Psoas muscle (tissue), 8 donors: Measurements from ENCODE around the gene C11orf21. TPM values are rescaled to one million over a fixed set of nuclear protein-coding genes. Genes with fewer than 3 reads are reported as not detected.

Source experiments
- ATAC-seq, 4 donors: fragments of 200-7000 bp; cut with Tn5 transposase; one replicate each; pipeline ENCODE4 v1.9.1; 2020; ENCODE audit warnings: moderate library complexity in 3 of 4, mild to moderate bottlenecking in 2 of 4
- DNase-seq, 2 donors: peaks; one replicate each; pipeline ENCODE4 v3.0.0-alpha.2; 2020
- H3K27ac ChIP-seq: fragments of 200-600 bp; one replicate; pipeline ENCODE4 v1.8.0; 2022
- H3K27me3 ChIP-seq, 3 donors: fragments of 200-600 bp in 1 of 3; one replicate each; pipeline versions ENCODE4 v1.6.1 to v1.8.0; 2013 to 2022; ENCODE audit warnings: low read length in 2 of 3, mild to moderate bottlenecking in 2 of 3, moderate library complexity in 1 of 3; ENCODE audit not compliant: insufficient read depth in 3 of 3
- H3K36me3 ChIP-seq, 2 donors: fragments of 200-600 bp in 1 of 2; one replicate each; pipeline versions ENCODE4 v1.6.1 to v1.8.0; 2013 to 2022; ENCODE audit warnings: low read depth in 1 of 2, mild to moderate bottlenecking in 1 of 2, moderate library complexity in 1 of 2; ENCODE audit not compliant: insufficient read depth in 1 of 2
- H3K4me1 ChIP-seq: fragments of 200-600 bp; one replicate; pipeline ENCODE4 v1.8.0; 2022
- H3K4me3 ChIP-seq: fragments of 200-600 bp; one replicate; pipeline ENCODE4 v1.8.0; 2022; ENCODE audit warnings: mild to moderate bottlenecking
- H3K9me3 ChIP-seq: fragments of 200-600 bp; one replicate; pipeline ENCODE4 v1.8.0; 2022
- WGBS, 3 donors: extraction: QIAGEN DNeasy Blood & Tissue Kit; methylation state at CpG; one replicate each; pipeline versions ENCODE4 v1.1.6 to v1.1.7; 2013; 5-methylcytosine and 5-hydroxymethylcytosine counted together
- intact Hi-C, 2 donors: fragments of 100-400 bp; cut with DNase I; formaldehyde crosslinking; loops; one replicate each; pipeline versions ENCODE4 v1.11.0 to v1.14.2; 2022
- polyA plus RNA-seq, 3 donors: library from polyadenylated mRNA; stranded (reverse); fragments of 200-250 nt; gene quantifications; one replicate each; pipeline ENCODE4 v1.2.3, GENCODE V29; 2013
- total RNA-seq, 4 donors: library from RNA; stranded (reverse); fragmentation: NEBNext Ultra II Directional in 2 of 4; extraction: Animal tissue kit (Norgen Biotek cat#: 25700) in 2 of 4; gene quantifications; one replicate each; pipeline versions ENCODE4 v1.2.1 to v1.2.4, GENCODE V29; 2021 to 2023
- TF ChIP-seq, protein P1 (sequence below): fragments of 200-600 bp; IDR thresholded peaks from one replicate; pipeline ENCODE4 v1.8.0; 2022; ENCODE audit warnings: antibody characterized with exemption
- donor health status: healthy with polysubstance abuse.
- donor health status: DM: no; HTN: no; CAD: no; lungs with moderate emphysema.
- donor health status: Bipolar disorder and iron deficiency.
- donor health status: healthy.
- donor health status: DM: yes; HTN: yes; CAD: no.
- donor health status: DM: no; HTN: no; CAD: no.
- donor health status: DM: no; HTN: no; CAD: no.
- donor health status: DM: yes; HTN: yes; CAD: no.

C11orf21 gene
- total and polyA plus RNA-seq, 7 donors, result 0.04 to 0.40 (median 0.20) TPM; not detected in 1

DNA sequence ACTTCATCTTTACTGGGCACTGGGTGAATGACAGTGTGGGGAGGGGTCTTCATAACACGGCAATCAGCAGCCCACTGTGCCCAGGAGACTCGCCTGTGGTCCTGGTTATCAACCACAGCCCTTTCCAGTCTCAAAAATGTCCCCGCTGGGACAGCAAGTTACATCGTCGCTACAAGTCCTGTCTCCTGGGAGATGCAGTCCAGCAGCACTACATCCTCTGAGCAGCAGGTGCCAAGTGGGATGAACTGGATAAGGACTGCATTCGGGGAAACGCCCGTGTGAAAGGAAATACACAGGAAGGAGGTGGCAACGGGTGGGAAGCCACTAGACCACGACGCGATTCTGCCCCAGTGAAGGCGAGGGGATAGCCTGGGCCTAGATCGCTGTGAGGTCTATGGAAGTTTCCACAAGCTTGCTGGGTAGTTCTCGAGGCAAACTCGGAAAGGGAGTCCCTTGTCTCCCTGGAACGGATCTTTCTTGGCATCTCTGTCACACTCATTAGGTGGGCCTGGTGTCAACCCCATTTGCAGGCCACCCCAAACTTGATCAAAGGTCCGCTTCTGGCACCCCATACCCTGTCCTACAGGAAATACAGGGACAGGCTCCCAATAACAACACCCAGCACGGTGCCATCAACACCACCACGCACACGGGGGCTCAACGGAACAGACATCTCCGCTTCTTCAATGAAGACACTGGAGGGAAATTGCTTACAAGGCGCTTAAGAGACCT, 35.7 kb downstream of the C11orf21 start:
- peak in 1 of 2 donors; percentile 23 for DNase-seq
- no peak for ATAC-seq
- 65 to 70% (median 66%) methylated on average over 24 of the region's 24 CpGs for WGBS, 3 donors

DNA sequence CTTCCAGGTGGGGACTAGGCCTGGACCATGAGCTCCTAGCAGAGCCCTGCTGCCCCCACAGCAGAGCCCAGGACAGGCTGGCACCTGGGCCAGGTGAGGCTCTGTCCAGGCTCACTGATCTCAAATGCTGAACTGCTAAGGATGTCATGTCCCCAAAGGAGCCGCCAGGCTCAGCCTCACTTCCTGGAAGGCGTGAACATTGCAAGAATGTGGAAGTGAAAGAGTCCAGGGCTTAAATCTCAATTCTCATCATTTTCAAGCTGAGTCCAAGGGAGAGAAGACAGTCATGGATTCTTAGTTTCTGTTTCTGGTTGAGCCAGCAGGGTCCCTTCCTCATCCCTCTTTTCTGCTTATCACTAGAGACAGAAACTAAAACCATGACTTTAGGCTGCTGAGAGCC, 36.3 kb downstream of the C11orf21 start:
- TF ChIP-seq, protein P1, sequence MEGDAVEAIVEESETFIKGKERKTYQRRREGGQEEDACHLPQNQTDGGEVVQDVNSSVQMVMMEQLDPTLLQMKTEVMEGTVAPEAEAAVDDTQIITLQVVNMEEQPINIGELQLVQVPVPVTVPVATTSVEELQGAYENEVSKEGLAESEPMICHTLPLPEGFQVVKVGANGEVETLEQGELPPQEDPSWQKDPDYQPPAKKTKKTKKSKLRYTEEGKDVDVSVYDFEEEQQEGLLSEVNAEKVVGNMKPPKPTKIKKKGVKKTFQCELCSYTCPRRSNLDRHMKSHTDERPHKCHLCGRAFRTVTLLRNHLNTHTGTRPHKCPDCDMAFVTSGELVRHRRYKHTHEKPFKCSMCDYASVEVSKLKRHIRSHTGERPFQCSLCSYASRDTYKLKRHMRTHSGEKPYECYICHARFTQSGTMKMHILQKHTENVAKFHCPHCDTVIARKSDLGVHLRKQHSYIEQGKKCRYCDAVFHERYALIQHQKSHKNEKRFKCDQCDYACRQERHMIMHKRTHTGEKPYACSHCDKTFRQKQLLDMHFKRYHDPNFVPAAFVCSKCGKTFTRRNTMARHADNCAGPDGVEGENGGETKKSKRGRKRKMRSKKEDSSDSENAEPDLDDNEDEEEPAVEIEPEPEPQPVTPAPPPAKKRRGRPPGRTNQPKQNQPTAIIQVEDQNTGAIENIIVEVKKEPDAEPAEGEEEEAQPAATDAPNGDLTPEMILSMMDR, result no peak
- intact Hi-C loops, result no loop called here
- H3K9me3 ChIP-seq, result no peaks in the 10 kb centered on the region
- DNase-seq, result peak in 1 of 2 donors; percentile 54
- H3K4me1 ChIP-seq, result peaks cover 3% of the 10 kb centered on the region
- ATAC-seq, result no peak
- H3K36me3 ChIP-seq, result no peaks in the 10 kb centered on the region
- H3K4me3 ChIP-seq, result no peak overlapping the region
- WGBS, 3 donors, result 45 to 58% (median 45%) methylated on average over 2 of the region's 2 CpGs
- peaks cover 0 to 75% (median 22%) of the 10 kb centered on the region in 3 donors for H3K27me3 ChIP-seq
- H3K27ac ChIP-seq, result no peak overlapping the region

More for the DNA sequence above, 35.7 kb downstream of the C11orf21 start:
- intact Hi-C loops, result no loop called here
- H3K9me3 ChIP-seq, result no peaks in the 10 kb centered on the region
- H3K36me3 ChIP-seq, result no peaks in the 10 kb centered on the region
- no peak overlapping the region for H3K27ac ChIP-seq
- H3K4me1 ChIP-seq, result peaks cover 4% of the 10 kb centered on the region
- TF ChIP-seq, protein P1, result no peak
- H3K4me3 ChIP-seq, result no peak overlapping the region
- peaks cover 0 to 75% (median 26%) of the 10 kb centered on the region in 3 donors for H3K27me3 ChIP-seq

DNA sequence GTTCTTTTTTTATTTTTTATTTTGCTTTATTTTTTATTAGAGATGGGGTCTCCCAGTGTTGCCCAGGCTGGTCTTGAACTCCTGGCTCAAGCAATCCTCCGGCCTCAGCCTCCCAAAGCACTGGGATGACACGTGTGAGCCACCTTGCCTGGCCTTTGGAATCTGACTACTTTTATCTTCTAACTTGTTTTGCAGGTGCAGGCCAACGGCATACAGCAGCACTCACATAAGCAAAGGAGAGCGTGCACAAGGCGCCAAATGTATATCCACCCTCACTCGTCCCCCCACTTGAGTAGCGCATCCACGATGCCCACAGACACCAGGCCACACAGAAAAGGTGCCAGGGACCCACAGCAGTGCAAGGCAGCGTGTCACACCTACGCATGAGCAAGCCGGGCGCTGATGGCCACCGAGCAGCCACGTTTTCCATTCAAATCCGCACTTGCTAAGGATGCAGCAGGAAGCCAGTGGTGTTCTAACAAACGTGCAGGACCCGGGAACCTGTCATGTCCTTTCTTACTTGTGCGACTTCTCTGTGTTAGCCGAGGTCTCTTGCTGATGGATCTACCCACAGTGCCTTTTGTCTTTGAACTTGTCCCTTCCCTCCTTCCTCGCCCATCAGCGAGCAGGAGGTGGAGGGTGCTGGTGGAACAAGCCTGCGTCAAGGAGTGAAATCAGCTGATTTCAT, 37.2 kb downstream of the C11orf21 start:
- peak in 1 of 2 donors; percentile 23 for DNase-seq
- TF ChIP-seq, protein P1, result no peak
- H3K4me3 ChIP-seq, result no peak overlapping the region
- peaks cover 0 to 74% (median 18%) of the 10 kb centered on the region in 3 donors for H3K27me3 ChIP-seq
- no peak for ATAC-seq
- WGBS, 3 donors, result 80 to 82% (median 81%) methylated on average over 22 of the region's 22 CpGs
- no peaks in the 10 kb centered on the region for H3K9me3 ChIP-seq
- intact Hi-C loops, result no loop called here
- no peaks in the 10 kb centered on the region for H3K36me3 ChIP-seq
- no peaks in the 10 kb centered on the region for H3K4me1 ChIP-seq
- no peak overlapping the region for H3K27ac ChIP-seq

DNA sequence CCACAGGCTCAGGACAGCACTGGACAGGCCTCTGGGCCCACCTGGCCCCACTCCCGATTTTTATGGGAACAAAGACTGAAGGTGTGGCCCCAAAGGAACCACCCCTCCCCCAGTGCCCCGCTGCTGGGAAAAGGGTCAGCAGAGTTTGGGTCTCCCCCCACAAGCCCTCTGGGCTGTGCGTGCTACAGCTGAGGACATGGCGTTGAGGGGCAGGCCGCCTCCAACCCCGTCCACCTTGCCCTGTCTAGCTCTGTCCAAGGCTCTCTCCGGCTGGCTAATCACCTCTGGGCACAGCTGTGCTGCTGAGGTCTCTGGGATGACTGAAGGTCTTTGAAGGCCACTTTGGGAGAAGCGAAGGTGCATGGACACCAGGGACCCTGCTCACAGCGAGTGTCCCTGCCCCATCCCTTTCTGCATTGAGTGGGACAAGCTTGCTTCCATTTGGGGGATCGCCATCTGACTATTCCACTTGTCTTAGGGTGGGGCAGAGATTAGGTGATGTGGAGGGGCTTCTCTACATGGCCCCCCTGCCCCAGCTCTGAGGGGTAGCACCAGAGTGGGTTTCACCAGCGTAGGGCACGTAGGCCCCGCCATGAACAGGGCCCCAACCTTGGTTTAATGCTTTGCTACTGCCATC, 37.9 kb downstream of the C11orf21 start:
- Histone ChIP-seq H3K36me3 (no peaks in the 10 kb centered on the region), H3K27ac (no peak overlapping the region), H3K27me3 (peaks cover 0 to 75% (median 20%) of the 10 kb centered on the region in 3 donors), H3K9me3 (no peaks in the 10 kb centered on the region), H3K4me1 (no peaks in the 10 kb centered on the region), H3K4me3 (no peak overlapping the region)
- TF ChIP-seq, protein P1, result no peak
- WGBS, 3 donors, result 91 to 94% (median 92%) methylated on average over 13 of the region's 13 CpGs
- intact Hi-C loops, result no loop called here
- DNase-seq, result peak in 1 of 2 donors; percentile 26
- no peak for ATAC-seq
